HepG2 (cell line): ENCODE data around the gene TMTC2. TPM values are rescaled to one million over a fixed set of nuclear protein-coding genes. Genes with fewer than 3 reads are reported as not detected.

Experiments
- ATAC-seq: fragments of 200-7000 bp; cut with Tn5 transposase; 3 replicates; pipeline ENCODE4 v1.9.1; 2020; ENCODE audit warnings: mild to moderate bottlenecking, moderate library complexity
- BruUV-seq: library from RNA; stranded (reverse); fragments of 400-500 nt; replicated peaks from 2 replicates; lab custom pipeline; 2021; lab: Mats Ljungman, UMichigan
- CTCF ChIA-PET: fragments of 300-600 bp; formaldehyde crosslinking; extraction: SDS; loops from one replicate; lab custom pipeline; 2021; ENCODE audit warnings: low total read pairs, inconsistent platforms, low intra/inter-chr PET ratio; lab: Yijun Ruan, JAX
- POLR2A ChIA-PET: fragments of 350-600 bp; sonication (Branson Sonifier 250); formaldehyde crosslinking; loops from one replicate; lab custom pipeline; 2020; ENCODE audit warnings: antibody characterized with exemption, inconsistent platforms; lab: Yijun Ruan, JAX
- DNase-seq: peaks from one replicate; pipeline ENCODE4 v3.0.0-alpha.2; 2015; ENCODE audit warnings: low spot score
- FAIRE-seq: peaks from 3 replicates; lab custom pipeline; 2011; peaks lifted over from hg19 to GRCh38; lab: Jason Lieb, UNC
- H2AFZ ChIP-seq: one replicate; pipeline ENCODE4 v1.6.1; 2011; ENCODE audit warnings: low read length, inconsistent platforms
- H3K27ac ChIP-seq: fragments of 300-600 bp; 3 replicates; pipeline ENCODE4 v1.8.0; 2011; ENCODE audit warnings: mixed run types, mild to moderate bottlenecking, mixed read lengths, low read length, inconsistent platforms; ENCODE audit not compliant: insufficient read depth; ENCODE audit errors: extremely low read length
- H3K27me3 ChIP-seq, 2 experiments: fragments of 200-600 bp in 1 of 2; 2 replicates in 1 of 2; 3 replicates in 1 of 2; pipeline versions ENCODE4 v1.6.0 to v1.8.0; 2011; ENCODE audit warnings: low read length in 2 of 2, mild to moderate bottlenecking in 2 of 2, moderate library complexity in 2 of 2, inconsistent platforms in 1 of 2; ENCODE audit not compliant: insufficient read depth in 2 of 2, control insufficient read depth in 1 of 2
- H3K36me3 ChIP-seq, 2 experiments: fragments of 200-600 bp in 1 of 2; replicated peaks in 1 of 2; 2 replicates in 1 of 2; 3 replicates in 1 of 2; pipeline versions ENCODE4 v1.5.1 to v1.8.0; 2011; ENCODE audit warnings: low read length in 2 of 2, inconsistent platforms in 1 of 2; ENCODE audit not compliant: insufficient read depth in 2 of 2, control insufficient read depth in 1 of 2
- H3K4me1 ChIP-seq: 2 replicates; pipeline ENCODE4 v1.5.1; 2012; ENCODE audit warnings: low read length, inconsistent platforms; ENCODE audit not compliant: insufficient read depth
- H3K4me2 ChIP-seq: 2 replicates; pipeline ENCODE4 v1.6.0; 2011; ENCODE audit warnings: low read depth, low read length, inconsistent platforms
- H3K4me3 ChIP-seq, 3 experiments: fragments of 200-600 bp in 1 of 3; sonication (generic), shearing (Covaris generic) in 1 of 3; replicated peaks in 1 of 3; 2 replicates each; pipeline ENCODE4 v1.5.1; 2011 to 2016; ENCODE audit warnings: low read length in 3 of 3, inconsistent platforms in 2 of 3, low read depth in 2 of 3, mild to moderate bottlenecking in 2 of 3, control low read depth in 1 of 3, mixed read lengths in 1 of 3; ENCODE audit not compliant: insufficient read depth in 1 of 3
- H3K79me2 ChIP-seq: one replicate; pipeline ENCODE4 v1.6.1; 2011; ENCODE audit warnings: low read length, inconsistent platforms; ENCODE audit not compliant: insufficient read depth
- H3K9ac ChIP-seq: 2 replicates; pipeline ENCODE4 v1.6.0; 2011; ENCODE audit warnings: mild to moderate bottlenecking, low read depth, low read length, inconsistent platforms; ENCODE audit not compliant: insufficient read depth
- H3K9me3 ChIP-seq: 2 replicates; pipeline ENCODE4 v1.5.1; 2012; ENCODE audit warnings: mild to moderate bottlenecking, low read length
- H4K20me1 ChIP-seq: 2 replicates; pipeline ENCODE4 v1.6.0; 2011; ENCODE audit warnings: inconsistent platforms, mild to moderate bottlenecking, low read length, moderate library complexity; ENCODE audit not compliant: insufficient read depth
- AKAP8 ChIP-seq: sonication (generic); formaldehyde crosslinking; IDR thresholded peaks from 2 replicates; pipeline ENCODE4 v1.5.1; 2020; ENCODE audit warnings: mild to moderate bottlenecking, missing genetic modification reagents
- ATF5 ChIP-seq: sonication (generic); formaldehyde crosslinking; IDR thresholded peaks from 2 replicates; pipeline ENCODE4 v1.4.0; 2020; ENCODE audit warnings: mild to moderate bottlenecking, low read depth, missing genetic modification reagents
- CENPX ChIP-seq: sonication (generic); formaldehyde crosslinking; IDR thresholded peaks from 2 replicates; pipeline ENCODE4 v1.9.0; 2021; ENCODE audit warnings: mild to moderate bottlenecking, missing genetic modification reagents, moderate library complexity
- FOXM1 ChIP-seq: sonication (generic); formaldehyde crosslinking; IDR thresholded peaks from 2 replicates; pipeline ENCODE4 v1.5.0; 2020; ENCODE audit warnings: missing genetic modification reagents
- GFI1 ChIP-seq: sonication (generic); formaldehyde crosslinking; IDR thresholded peaks from 2 replicates; pipeline ENCODE4 v1.5.0; 2020; ENCODE audit warnings: missing genetic modification reagents, mild to moderate bottlenecking, borderline replicate concordance
- HOXA3 ChIP-seq: sonication (generic); formaldehyde crosslinking; IDR thresholded peaks from 2 replicates; pipeline ENCODE4 v1.5.0; 2020; ENCODE audit warnings: missing genetic modification reagents
- KMT2A ChIP-seq: sonication (generic); formaldehyde crosslinking; IDR thresholded peaks from 2 replicates; pipeline ENCODE4 v1.4.0; 2020; ENCODE audit warnings: missing genetic modification reagents
- KMT2B ChIP-seq: IDR thresholded peaks from 2 replicates; pipeline ENCODE4 v1.6.1; 2016; ENCODE audit warnings: missing genetic modification reagents, missing compliant biosample characterization
- NR2F1 ChIP-seq, 2 experiments: fragments of 450-650 bp in 1 of 2; formaldehyde crosslinking in 1 of 2; IDR thresholded peaks; 2 replicates each; pipeline versions ENCODE4 v1.5.0 to v1.6.1; 2016 to 2020; ENCODE audit warnings: mild to moderate bottlenecking in 1 of 2, missing compliant biosample characterization in 1 of 2, missing genetic modification reagents in 1 of 2, moderate library complexity in 1 of 2
- PCBP1 ChIP-seq: fragments of 200-400 bp; formaldehyde crosslinking; IDR thresholded peaks from 2 replicates; pipeline ENCODE4 v1.6.1; 2017; ENCODE audit warnings: mild to moderate bottlenecking, low read depth, low read length, borderline replicate concordance
- SALL1 ChIP-seq: sonication (generic); formaldehyde crosslinking; IDR thresholded peaks from 2 replicates; pipeline ENCODE4 v1.8.0; 2022; ENCODE audit warnings: mild to moderate bottlenecking, missing genetic modification reagents
- SKIL ChIP-seq: sonication (generic); formaldehyde crosslinking; IDR thresholded peaks from 2 replicates; pipeline ENCODE4 v1.8.0; 2022; ENCODE audit warnings: missing genetic modification reagents, mild to moderate bottlenecking, moderate library complexity, borderline replicate concordance
- SUZ12 ChIP-seq: fragments of 150-350 bp; IDR thresholded peaks from 2 replicates; pipeline ENCODE4 v1.6.1; 2014; ENCODE audit warnings: low read depth, low read length
- TAF1 ChIP-seq: sonication (generic); formaldehyde crosslinking; IDR thresholded peaks from 2 replicates; pipeline ENCODE4 v1.4.0; 2020; ENCODE audit warnings: missing genetic modification reagents
- TBP ChIP-seq: sonication (generic); formaldehyde crosslinking; IDR thresholded peaks from 2 replicates; pipeline ENCODE4 v1.5.0; 2020; ENCODE audit warnings: missing genetic modification reagents
- TCF12 ChIP-seq, 2 experiments: fragments of 450-650 bp in 1 of 2; sonication (generic) in 1 of 2; formaldehyde crosslinking in 1 of 2; IDR thresholded peaks; 2 replicates each; pipeline versions ENCODE4 v1.6.1 to v1.8.0; 2017 to 2022; ENCODE audit warnings: antibody characterized with exemption in 1 of 2, mild to moderate bottlenecking in 1 of 2, missing genetic modification reagents in 1 of 2, moderate library complexity in 1 of 2
- TRIM24 ChIP-seq: sonication (generic); formaldehyde crosslinking; IDR thresholded peaks from 2 replicates; pipeline ENCODE4 v1.8.0; 2022; ENCODE audit warnings: mild to moderate bottlenecking, missing genetic modification reagents
- ZNF501 ChIP-seq: sonication (generic); formaldehyde crosslinking; IDR thresholded peaks from 2 replicates; pipeline ENCODE4 v1.5.1; 2020; ENCODE audit warnings: mild to moderate bottlenecking, moderate library complexity, missing genetic modification reagents
- whole genome bisulfite sequencing: methylation state at CpG from one replicate; pipeline ENCODE4 v1.1.6; 2017; ENCODE audit warnings: low lambda C conversion rate; 5-methylcytosine and 5-hydroxymethylcytosine counted together
- in situ Hi-C: cut with HindIII; loops from 2 replicates; pipeline ENCODE4 v1.10.0; 2017; ENCODE audit warnings: low pct_unique_long_range_greater_than_20kb; ENCODE audit not compliant: extremely low pct_ligation_motif_present
- intact Hi-C: fragments of 100-400 bp; cut with micrococcal nuclease; formaldehyde crosslinking; loops from one replicate; pipeline ENCODE4 v1.10.0; 2022; ENCODE audit not compliant: unreplicated experiment
- polyA plus RNA-seq, 8 experiments: library from polyadenylated mRNA; depleted of rRNA in 3 of 8; stranded (reverse) in 7 of 8; unstranded in 1 of 8; fragments of >200 nt; fragmentation: Illumina TruSeq in 4 of 8; extraction: Trizol in 4 of 8; gene quantifications; 2 replicates each; pipeline versions ENCODE4 v1.2.1 to v1.2.3, GENCODE V29; 2011 to 2016; ENCODE audit warnings: low read depth in 4 of 8, missing spikeins in 1 of 8, mixed read lengths in 1 of 8; ENCODE audit not compliant: insufficient read depth in 1 of 8
- total RNA-seq, 5 experiments: library from RNA; depleted of rRNA; stranded (reverse); fragments of >200 nt; fragmentation: Illumina TruSeq; extraction: Trizol; gene quantifications; 2 replicates each; pipeline ENCODE4 v1.2.3, GENCODE V29; 2016; ENCODE audit warnings: low read depth in 1 of 5

The TMTC2 gene
- total and polyA plus RNA-seq, 2 of the 13 experiments (the other 11 are each of a cell fraction or from before 2014, with no cell fraction given): 0.55 to 0.63 TPM

- Histone ChIP-seq H3K36me3 (no peaks in the 10 kb centered on the region), H2AFZ (no peak overlapping the region), H3K4me2 (no peak overlapping the region), H4K20me1 (no peaks in the 10 kb centered on the region), H3K27me3 (no peaks in the 10 kb centered on the region), H3K4me1 (no peaks in the 10 kb centered on the region), H3K79me2 (no peaks in the 10 kb centered on the region), H3K9ac (no peak overlapping the region), H3K4me3 (no peak overlapping the region), H3K27ac (no peak overlapping the region), H3K9me3 (no peaks in the 10 kb centered on the region)
- intact Hi-C loops (no loop called here), in situ Hi-C loops (no loop called here)
- no TSS peak for BruUV-seq
- DNase-seq (no peak), FAIRE-seq (no peak), ATAC-seq (no peak)
- whole genome bisulfite sequencing: 12% methylated on average over 7 of the region's 7 CpGs
- ChIA-PET CTCF (no interaction called here), POLR2A (no interaction called here)
- TF ChIP-seq CENPX (CRISPR knock-in tag): no peak
- no peak for TF ChIP-seq SUZ12
- no peak for TF ChIP-seq TAF1
- TF ChIP-seq PCBP1: no peak
- TF ChIP-seq FOXM1 (CRISPR knock-in tag): no peak
- no peak for TF ChIP-seq TBP (CRISPR knock-in tag)
- TF ChIP-seq KMT2A: no peak
- TF ChIP-seq HOXA3 (CRISPR knock-in tag): no peak
- TF ChIP-seq GFI1 (CRISPR knock-in tag): no peak
- TF ChIP-seq ZNF501 (CRISPR knock-in tag): no peak
- TF ChIP-seq NR2F1 (CRISPR knock-in tag; IDR thresholded peaks at IDR 0.05): no peak
- no peak for TF ChIP-seq TRIM24 (CRISPR knock-in tag)
- no peak for TF ChIP-seq SKIL (CRISPR knock-in tag)
- no peak for TF ChIP-seq TCF12 (IDR thresholded peaks at IDR 0.05)
- TF ChIP-seq TCF12 (CRISPR knock-in tag; IDR thresholded peaks at IDR 0.05): no peak
- TF ChIP-seq ATF5 (CRISPR knock-in tag): no peak
- TF ChIP-seq AKAP8 (CRISPR knock-in tag): no peak
- TF ChIP-seq SALL1 (CRISPR knock-in tag): no peak
- TF ChIP-seq KMT2B (CRISPR knock-in tag): no peak
These were observed 53.7 kb downstream of the TMTC2 start for GRCh38 chr12:82740129-82741000.
